GM10266 (cell line): Measurements from ENCODE around the gene RTN4.

Source experiments
- DNase-seq: peaks from one replicate; pipeline ENCODE4 v3.0.0; 2012; ENCODE audit errors: extremely low spot score
- TF ChIP-seq, protein P1 (sequence below): IDR thresholded peaks from 2 replicates; pipeline ENCODE4 v1.5.1; 2012; ENCODE audit warnings: mild to moderate bottlenecking, low read depth; ENCODE audit not compliant: control insufficient read depth, insufficient read depth; ENCODE audit errors: missing control alignments

Gene RTN4

DNA sequence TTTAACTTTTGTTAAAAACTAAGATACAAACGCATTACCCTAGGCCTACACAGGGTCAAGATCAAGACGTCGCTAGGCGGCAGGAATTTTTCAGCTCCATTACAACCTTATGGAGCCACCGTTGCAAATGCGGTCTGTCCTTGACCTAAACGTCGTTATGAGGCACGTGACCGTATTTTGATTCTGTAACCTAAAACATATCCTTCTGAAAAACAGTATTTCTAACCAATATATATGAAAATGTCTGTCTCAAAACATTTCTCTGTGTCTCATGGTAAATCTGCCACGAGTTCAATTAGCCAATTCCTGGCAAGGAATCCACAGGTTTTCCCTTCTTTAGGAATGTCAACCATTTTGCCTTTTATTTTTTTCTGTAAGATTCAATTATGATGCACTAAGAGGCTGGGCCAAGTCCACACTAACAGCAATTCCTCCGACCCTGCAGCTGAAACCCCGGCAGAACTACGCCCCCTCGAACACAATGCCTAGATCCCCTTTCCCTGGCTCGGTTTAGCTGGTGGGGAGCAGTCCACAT lies 1.7 kb downstream of the RTN4 start:
- no peak for DNase-seq

DNA sequence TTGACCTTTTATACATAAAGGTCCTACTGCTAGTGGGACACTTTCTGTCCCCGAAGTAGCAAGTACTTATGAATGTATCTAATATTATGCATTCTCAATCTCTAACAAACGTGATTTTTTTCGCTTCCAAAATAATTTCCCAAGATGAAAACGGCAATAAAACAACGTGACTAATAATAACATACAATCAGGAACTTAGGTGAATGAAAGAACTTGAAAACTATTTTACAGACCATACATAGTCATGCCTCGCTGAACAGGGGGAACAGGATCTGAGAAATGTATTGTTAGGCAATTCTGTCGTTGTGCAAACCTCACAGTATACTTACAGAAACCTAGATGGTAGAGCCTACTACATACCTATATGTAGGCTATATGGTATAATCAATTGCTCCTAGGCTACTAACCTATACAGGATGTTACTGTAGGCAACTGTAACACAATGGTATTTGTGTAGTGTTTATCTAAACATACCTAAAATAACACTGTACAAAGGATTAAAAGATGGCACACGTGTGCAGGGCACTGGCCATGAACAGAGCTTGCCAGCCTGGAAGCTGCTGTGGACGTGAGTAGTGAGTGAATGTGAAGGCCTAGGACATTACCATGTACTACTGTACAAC lies 2.5 kb downstream of the RTN4 start:
- TF ChIP-seq, protein P1, sequence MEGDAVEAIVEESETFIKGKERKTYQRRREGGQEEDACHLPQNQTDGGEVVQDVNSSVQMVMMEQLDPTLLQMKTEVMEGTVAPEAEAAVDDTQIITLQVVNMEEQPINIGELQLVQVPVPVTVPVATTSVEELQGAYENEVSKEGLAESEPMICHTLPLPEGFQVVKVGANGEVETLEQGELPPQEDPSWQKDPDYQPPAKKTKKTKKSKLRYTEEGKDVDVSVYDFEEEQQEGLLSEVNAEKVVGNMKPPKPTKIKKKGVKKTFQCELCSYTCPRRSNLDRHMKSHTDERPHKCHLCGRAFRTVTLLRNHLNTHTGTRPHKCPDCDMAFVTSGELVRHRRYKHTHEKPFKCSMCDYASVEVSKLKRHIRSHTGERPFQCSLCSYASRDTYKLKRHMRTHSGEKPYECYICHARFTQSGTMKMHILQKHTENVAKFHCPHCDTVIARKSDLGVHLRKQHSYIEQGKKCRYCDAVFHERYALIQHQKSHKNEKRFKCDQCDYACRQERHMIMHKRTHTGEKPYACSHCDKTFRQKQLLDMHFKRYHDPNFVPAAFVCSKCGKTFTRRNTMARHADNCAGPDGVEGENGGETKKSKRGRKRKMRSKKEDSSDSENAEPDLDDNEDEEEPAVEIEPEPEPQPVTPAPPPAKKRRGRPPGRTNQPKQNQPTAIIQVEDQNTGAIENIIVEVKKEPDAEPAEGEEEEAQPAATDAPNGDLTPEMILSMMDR = no peak
- DNase-seq = no peak

More for the DNA sequence above, 1.7 kb downstream of the RTN4 start:
- TF ChIP-seq, protein P1 = peak; percentile 18

DNA sequence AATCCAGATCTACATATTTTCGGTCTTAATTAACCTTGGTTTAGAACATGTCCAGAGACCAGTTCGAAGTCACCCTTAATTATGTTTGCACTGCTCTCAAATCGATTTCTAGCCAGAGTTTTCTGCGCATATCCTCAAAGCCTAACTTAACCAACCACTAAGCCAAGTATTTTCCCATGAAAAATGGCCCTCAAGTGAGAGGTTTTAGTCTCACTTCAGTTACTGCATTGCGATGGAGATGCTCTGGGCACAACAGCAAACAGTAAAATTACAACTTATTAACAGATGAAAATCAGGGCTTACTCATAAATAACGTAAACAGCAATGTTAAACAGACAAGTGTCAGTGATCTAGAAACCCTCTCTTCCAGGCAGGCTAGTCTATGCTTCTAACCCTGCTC lies 4.5 kb downstream of the RTN4 start:
- no peak for DNase-seq
- TF ChIP-seq, protein P1 = no peak

DNA sequence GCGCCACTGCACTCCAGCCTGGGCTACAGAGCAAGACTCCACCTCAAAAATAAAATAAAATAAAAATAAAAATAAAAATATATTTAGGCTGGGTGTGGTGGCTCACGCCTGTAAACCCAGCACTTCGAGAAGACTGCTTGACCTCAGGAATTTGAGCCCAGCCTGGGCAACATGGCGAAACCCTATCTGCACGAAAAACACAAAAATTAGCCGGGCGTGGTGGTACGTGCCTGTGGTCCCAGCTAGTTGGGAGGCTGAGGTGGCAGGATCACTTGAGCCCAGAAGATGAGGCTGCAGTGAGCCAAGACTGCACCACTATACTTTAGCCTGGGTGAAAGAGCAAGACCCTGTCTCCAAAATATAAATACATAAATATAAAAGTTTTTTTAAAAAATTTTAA lies 6.4 kb downstream of the RTN4 start:
- no peak for DNase-seq
- TF ChIP-seq, protein P1 = no peak

DNA sequence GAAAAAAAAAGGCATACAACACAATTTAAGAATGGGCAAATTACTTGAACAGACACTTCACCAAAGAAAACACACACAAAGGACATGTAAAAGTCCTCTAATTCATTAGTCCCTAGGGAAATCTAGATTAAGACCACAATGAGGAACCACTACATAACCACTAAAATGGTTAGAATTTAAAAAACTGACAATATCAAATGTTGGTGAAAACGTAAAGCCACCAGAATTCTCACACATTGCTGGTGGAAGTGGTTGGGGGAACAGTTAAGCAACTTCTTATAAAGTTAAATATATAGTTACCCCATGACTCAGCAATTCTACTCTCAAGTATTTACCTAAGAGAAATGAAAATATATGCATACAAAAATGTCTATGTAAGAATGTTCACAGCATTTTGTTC lies 11.8 kb downstream of the RTN4 start:
- no peak for DNase-seq

DNA sequence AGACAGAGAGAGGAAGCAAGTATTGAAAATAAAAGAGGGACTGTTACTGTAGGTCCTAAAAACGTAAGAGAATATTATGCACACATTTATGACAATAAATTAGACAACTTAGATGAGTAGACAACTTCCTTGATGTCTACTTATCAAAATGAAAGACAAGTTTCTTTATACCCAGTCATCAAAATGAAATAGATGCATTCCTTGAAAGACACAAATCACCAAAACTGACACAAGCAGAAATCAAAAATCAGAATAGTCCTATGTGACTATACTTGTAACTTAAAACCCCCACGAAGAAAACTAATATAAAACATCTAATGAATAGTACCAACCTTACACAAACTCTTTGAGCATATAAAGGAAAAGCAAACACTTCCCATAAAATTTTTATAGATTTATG lies 14.5 kb downstream of the RTN4 start:
- TF ChIP-seq, protein P1 = no peak
- no peak for DNase-seq

More for the DNA sequence above, 11.8 kb downstream of the RTN4 start:
- TF ChIP-seq, protein P1 = no peak

DNA sequence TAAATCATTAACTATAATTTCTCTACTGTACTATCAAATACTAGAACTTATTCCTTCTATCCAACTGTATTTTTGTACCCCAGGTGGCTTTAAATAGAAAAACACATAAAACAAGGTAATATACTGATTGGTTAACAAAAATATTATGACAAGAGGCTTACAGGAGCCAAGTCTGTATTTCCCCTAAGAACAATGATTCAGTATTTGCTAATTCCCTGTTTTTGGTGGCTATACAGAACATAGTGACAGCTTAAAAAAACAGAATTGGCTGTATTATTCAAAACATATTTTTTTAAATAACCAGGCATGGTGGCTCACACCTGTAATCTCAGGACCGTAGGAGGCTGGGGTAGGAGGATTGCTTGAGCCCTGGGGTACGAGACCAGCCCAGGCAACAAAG lies 16.3 kb downstream of the RTN4 start:
- DNase-seq = no peak

More for the DNA sequence above, 16.3 kb downstream of the RTN4 start:
- TF ChIP-seq, protein P1 = no peak
